GM19023 (cell line): Measurements from ENCODE around the gene PMS1.
"Not testable (repeated sequence)": the region's sequence is repeated elsewhere in the genome, so short reads cannot be mapped to it uniquely, and the experiment has no call there.

Source experiments
- ATAC-seq: cut with Tn5 transposase; IDR thresholded peaks from one replicate; pipeline ENCODE4 v1.9.1; 2021; ENCODE audit warnings: mild to moderate bottlenecking, moderate library complexity; ENCODE audit not compliant: unreplicated experiment

PMS1 gene

GRCh38 chr2:189803431-189803830, 19.2 kb downstream of the PMS1 start:
- ATAC-seq = no peak

DNA sequence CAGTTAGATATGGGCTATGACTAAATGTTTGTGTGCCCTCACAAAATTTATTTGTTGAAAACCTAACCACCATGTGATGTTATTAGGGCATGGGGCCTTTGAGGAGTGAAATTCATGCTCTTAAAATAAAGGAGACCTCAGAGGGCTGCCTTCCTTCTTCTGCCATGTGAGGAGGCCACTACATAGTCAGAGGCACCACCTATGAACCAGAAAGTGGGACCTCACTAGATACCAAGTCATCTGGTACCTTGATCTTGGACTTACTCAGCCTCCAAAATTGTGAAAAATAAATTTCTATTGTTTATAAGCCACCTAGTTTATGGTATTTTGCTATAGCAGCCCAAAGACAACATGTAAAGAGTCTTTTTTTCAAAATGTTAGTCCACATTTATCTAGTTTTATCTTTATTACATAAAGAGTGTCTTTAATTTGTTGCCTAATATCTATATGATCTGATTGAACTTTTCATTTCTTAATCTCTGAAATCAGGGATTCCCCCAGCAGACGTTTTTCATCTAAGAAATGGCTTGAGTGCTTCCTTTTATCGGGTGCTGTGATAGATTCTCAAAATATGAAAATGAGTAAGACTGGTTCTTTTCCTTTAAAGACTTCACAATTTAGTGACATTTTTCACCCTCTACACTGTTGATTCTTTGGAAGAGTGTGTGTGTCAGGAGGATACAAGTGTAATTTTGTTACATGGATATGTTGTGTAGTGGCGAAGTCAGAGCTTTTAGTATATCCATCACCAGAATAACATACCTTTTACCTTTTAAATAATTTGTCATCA, 34.2 kb downstream of the PMS1 start:
- ATAC-seq = no peak

GRCh38 chr2:189819297-189819704, 35.1 kb downstream of the PMS1 start:
- ATAC-seq = no peak

- ATAC-seq = no peak
Observed at GRCh38 chr2:189821953-189822748, 37.9 kb downstream of the PMS1 start.

- no peak for ATAC-seq
Observed at GRCh38 chr2:189824694-189825396, 40.6 kb downstream of the PMS1 start.

DNA sequence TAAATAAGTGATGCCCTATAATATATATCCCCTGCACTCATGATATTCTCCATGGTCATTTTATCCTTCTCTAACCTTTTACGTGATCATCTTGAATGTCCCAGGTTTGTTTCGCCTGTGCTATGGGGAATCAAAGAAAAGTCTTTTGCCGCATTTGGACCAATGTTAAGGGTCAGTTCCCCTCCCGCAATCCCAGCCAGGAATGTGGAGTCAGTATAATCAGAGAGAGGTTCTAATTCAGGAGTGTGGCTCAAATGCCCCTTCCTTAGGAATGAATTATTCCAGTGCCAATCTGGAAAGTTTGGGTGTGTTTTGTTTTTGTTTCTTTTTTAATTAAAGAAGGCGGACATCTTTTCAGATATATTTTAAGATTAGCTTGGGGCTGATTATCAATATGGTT, 41.8 kb downstream of the PMS1 start:
- no peak for ATAC-seq

DNA sequence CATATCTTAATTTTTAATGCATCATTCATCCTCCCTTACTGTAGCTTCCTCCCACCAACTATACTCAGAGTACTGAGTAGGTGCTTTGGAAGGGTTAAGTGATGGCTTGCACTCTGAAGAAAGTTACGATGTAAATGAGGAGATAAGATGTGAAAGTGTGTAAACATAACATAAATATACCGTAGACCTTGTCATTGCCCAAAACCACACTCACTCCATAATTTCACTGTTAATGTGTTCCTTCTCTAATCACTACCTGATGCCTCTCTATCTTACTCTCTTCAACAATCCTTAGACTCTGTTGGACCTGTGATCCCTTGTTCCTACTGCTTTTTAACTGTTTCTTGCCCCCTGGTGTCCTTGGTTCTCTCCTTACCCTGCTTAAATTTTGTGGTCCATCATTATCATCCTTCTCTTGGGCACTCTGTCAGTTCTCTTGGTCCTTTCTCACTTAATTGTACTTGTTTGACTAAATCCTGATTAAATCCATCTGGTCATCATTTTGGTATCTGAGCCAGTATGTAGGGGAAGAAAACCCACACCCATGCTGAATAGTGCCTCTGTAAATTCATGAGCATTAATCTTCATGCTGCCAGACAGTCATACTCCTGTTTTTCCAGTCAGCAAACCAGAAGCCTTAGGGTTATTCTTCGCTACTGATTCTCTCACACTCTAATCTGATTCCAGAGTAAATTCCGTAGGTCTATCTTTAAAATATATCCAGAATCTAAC, 45.0 kb downstream of the PMS1 start:
- no peak for ATAC-seq

GRCh38 chr2:189830510-189830909, 46.3 kb downstream of the PMS1 start:
- no peak for ATAC-seq

- no peak for ATAC-seq
Observed at GRCh38 chr2:189834059-189834458, 49.8 kb downstream of the PMS1 start.

DNA sequence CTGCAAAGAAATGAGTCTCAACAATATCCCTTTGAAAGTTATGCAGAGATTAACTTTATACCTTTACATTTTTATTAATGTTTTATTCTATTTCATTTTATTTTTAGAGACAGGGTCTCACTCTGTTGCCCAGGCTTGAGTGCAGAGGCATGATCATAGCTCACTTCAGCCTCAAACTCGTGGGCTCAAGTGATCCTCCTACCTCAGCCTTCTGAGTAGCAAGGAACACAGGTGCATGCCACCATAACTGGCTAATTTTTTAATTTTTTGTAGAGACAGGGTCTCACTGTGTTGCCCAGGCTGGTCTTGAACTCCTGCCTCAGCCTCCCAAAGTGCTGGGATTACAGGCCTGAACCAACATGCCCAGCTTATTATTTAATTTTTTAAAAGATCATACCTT, 50.4 kb downstream of the PMS1 start:
- ATAC-seq = not testable (repeated sequence)

GRCh38 chr2:189835855-189836558, 51.8 kb downstream of the PMS1 start:
- no peak for ATAC-seq

DNA sequence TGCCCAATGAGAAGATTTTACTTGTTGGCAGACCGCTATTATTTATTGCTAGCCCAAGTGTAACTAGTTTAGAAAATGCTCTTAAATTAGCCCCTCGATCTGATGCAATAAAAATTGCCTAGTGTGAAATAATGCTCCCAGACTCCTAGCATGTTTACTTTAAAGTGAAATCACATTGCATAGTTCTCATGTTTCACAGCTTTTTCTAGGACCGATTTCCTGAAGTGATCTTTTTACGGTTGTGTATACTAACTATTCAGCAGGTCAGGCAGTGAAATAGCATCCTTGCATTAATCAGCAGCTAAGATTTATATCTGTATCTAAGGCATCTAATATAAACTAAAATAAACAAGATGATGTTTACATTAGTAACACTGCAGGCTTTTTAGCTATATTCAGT, 52.4 kb downstream of the PMS1 start:
- ATAC-seq = no peak

DNA sequence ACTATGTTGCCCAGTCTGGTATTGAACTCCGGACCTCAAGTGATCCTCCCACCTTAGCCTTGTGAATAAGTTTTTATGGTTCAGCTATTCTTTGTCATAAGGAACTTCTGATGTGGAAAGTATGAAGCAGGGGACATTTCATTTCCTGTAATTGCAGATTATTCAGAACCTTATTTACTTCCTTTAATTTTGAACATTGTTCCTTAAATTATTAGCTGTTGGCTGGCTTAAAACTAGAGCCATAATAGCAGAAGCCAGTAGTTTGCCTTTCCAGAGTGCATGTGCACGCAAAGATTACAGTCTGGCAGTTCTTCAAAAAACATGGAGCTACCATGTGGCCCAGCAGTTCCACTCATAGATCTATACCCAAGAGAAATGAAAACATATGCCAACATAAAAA, 53.1 kb downstream of the PMS1 start:
- ATAC-seq = no peak

DNA sequence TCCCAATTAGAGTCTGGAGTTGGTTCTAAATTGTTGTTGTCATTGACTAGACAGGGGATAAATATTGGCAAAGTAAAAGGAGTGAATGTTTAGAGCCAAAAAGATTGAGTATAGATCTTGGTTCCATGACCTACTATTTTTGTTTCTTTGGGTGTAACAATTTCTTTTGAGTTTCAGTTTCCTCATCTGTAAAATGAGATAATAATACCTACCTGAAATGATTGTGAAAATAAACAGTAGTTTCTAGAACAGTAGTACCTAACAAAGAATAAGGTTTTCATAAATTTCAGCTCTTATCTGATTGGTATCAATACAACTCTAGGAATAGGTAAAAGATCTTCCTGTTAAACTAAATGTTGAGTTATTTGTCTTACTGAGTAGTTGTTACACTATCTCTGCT, 56.8 kb downstream of the PMS1 start:
- ATAC-seq = no peak

GRCh38 chr2:189848276-189848675, 64.0 kb downstream of the PMS1 start:
- ATAC-seq = no peak

DNA sequence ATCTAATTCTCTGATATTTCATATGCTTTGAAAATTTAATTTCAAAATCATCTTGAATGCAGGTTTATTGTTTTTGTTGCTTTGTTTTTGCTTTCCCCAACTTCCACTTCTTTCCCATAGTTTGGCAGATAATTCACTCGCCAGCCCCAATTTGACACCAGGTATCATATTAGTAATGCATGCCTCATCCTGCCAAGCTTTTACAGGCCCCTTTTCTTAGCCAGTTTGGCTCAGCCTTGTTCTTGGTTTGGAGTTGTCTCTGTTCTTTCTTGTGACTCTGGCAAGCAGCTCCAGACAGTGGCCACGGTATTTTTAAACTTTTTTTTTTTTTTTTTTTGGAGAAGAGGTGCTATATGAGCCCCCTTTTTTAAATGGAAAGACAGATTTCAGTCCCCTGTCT, 65.3 kb downstream of the PMS1 start:
- no peak for ATAC-seq

- no peak for ATAC-seq
Observed at GRCh38 chr2:189851174-189851826, 67.0 kb downstream of the PMS1 start.

DNA sequence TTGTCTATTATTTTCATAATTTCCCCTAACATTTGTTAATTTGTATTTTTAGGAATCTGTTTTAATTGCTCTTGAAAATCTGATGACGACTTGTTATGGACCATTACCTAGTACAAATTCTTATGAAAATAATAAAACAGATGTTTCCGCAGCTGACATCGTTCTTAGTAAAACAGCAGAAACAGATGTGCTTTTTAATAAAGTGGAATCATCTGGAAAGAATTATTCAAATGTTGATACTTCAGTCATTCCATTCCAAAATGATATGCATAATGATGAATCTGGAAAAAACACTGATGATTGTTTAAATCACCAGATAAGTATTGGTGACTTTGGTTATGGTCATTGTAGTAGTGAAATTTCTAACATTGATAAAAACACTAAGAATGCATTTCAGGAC, 69.9 kb downstream of the PMS1 start:
- ATAC-seq = no peak

- no peak for ATAC-seq
Observed at GRCh38 chr2:189854940-189855339, 70.7 kb downstream of the PMS1 start.

DNA sequence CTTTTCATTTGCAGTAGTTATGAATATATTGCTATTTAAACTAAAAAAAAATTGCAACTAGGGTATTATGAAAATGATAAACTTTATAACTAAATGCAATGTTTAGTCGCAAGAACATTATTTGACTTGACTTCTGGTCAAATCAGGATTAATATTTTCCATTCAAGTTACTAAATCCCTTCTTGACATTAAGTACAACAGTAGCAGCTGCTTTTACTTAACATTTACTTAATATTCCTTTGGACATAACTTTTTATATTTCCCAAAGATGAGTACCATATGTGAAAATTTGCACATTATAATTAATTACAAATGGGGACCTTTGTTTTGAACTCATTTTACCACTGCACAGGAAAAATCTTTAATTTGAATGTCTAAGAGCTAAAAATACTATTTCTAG, 74.0 kb downstream of the PMS1 start:
- no peak for ATAC-seq
